ENCODE results near the gene FOXP1. TPM values are rescaled to one million over a fixed set of nuclear protein-coding genes. Genes with fewer than 3 reads are reported as not detected.
A peak's percentile ranks its signal among the peaks of the same experiment; 100 is the strongest.

Gene FOXP1
- total and polyA plus RNA-seq, 2 of the 13 experiments (the other 11 are each of a cell fraction or from before 2014, with no cell fraction given), result 40.4 to 59.0 TPM

DNA sequence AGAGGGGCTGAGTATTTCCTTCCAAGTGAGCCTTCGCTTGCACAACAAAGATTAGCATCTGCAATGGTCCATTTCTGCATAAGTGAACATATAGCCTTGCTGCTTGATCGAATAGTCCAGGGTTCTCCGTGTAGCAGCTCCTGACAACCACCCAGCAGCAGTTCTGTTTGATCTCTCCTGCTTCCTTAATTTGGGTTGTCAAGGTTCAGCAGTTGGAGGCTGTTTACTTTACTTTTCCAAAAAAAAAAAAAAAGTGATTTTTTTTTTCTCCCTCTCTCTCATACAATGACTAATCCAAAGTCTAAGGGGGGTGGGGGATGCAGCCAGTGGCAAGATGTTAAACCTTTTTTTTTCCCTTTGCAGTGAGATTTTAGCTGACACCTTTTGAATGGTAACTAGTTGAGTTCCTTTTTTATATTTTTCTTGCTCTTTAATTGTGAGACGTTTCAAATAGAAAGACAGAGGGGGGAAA is 3.6 kb downstream of the FOXP1 start (continued):
- TF ChIP-seq MED8 (CRISPR knock-in tag; IDR thresholded peaks at IDR 0.05; ENCODE audit: insufficient replicate concordance) (no peak), HNF4A (CRISPR knock-in tag; IDR thresholded peaks at IDR 0.05) (peak; percentile 77), TOE1 (CRISPR knock-in tag; IDR thresholded peaks at IDR 0.05) (no peak), FOSL1 (CRISPR knock-in tag; IDR thresholded peaks at IDR 0.05; ENCODE audit: borderline replicate concordance) (no peak), SMYD3 (CRISPR knock-in tag; IDR thresholded peaks at IDR 0.05) (0 out of 2 replicates have a peak, but pooled peaks have one; percentile 31), REPIN1 (CRISPR knock-in tag; IDR thresholded peaks at IDR 0.05; ENCODE audit: borderline replicate concordance, low read depth) (peak; percentile 61; the same call in 1 of the 2 replicates), ZKSCAN8 (CRISPR knock-in tag; IDR thresholded peaks at IDR 0.05; ENCODE audit: borderline replicate concordance) (no peak), ZNF615 (CRISPR knock-in tag; IDR thresholded peaks at IDR 0.05; ENCODE audit: borderline replicate concordance) (no peak), SOX5 (CRISPR knock-in tag; IDR thresholded peaks at IDR 0.05; ENCODE audit: borderline replicate concordance) (peak; percentile 69; the same call in 1 of the 2 replicates), ZNF264 (CRISPR knock-in tag; IDR thresholded peaks at IDR 0.05) (no peak), ZNF446 (CRISPR knock-in tag; IDR thresholded peaks at IDR 0.05) (no peak), SIN3B (IDR thresholded peaks at IDR 0.05; ENCODE audit: low read length) (no peak), ZBTB8A (CRISPR knock-in tag; IDR thresholded peaks at IDR 0.05; ENCODE audit: borderline replicate concordance, low read depth) (no peak), ZNF138 (CRISPR knock-in tag; IDR thresholded peaks at IDR 0.05; ENCODE audit: low read depth) (no peak), CBFB (CRISPR knock-in tag; IDR thresholded peaks at IDR 0.05) (no peak), POGZ (CRISPR knock-in tag; IDR thresholded peaks at IDR 0.05) (peak; percentile 30; the same call in 1 of the 2 replicates), FOXA3 (CRISPR knock-in tag; IDR thresholded peaks at IDR 0.05) (peak; percentile 90), ATAD3A (CRISPR knock-in tag; IDR thresholded peaks at IDR 0.05) (no peak), HNRNPUL1 (IDR thresholded peaks at IDR 0.05; ENCODE audit: low read depth, low read length) (no peak), MAFG (CRISPR knock-in tag; IDR thresholded peaks at IDR 0.05) (no peak), STAG1 (CRISPR knock-in tag; IDR thresholded peaks at IDR 0.05) (no peak), TARDBP (CRISPR knock-in tag; IDR thresholded peaks at IDR 0.05) (no peak)
- TF ChIP-seq, protein P1, sequence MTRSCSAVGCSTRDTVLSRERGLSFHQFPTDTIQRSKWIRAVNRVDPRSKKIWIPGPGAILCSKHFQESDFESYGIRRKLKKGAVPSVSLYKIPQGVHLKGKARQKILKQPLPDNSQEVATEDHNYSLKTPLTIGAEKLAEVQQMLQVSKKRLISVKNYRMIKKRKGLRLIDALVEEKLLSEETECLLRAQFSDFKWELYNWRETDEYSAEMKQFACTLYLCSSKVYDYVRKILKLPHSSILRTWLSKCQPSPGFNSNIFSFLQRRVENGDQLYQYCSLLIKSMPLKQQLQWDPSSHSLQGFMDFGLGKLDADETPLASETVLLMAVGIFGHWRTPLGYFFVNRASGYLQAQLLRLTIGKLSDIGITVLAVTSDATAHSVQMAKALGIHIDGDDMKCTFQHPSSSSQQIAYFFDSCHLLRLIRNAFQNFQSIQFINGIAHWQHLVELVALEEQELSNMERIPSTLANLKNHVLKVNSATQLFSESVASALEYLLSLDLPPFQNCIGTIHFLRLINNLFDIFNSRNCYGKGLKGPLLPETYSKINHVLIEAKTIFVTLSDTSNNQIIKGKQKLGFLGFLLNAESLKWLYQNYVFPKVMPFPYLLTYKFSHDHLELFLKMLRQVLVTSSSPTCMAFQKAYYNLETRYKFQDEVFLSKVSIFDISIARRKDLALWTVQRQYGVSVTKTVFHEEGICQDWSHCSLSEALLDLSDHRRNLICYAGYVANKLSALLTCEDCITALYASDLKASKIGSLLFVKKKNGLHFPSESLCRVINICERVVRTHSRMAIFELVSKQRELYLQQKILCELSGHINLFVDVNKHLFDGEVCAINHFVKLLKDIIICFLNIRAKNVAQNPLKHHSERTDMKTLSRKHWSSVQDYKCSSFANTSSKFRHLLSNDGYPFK (CRISPR knock-in tag; IDR thresholded peaks at IDR 0.05; ENCODE audit: borderline replicate concordance), result no peak
- TF ChIP-seq, protein P2, sequence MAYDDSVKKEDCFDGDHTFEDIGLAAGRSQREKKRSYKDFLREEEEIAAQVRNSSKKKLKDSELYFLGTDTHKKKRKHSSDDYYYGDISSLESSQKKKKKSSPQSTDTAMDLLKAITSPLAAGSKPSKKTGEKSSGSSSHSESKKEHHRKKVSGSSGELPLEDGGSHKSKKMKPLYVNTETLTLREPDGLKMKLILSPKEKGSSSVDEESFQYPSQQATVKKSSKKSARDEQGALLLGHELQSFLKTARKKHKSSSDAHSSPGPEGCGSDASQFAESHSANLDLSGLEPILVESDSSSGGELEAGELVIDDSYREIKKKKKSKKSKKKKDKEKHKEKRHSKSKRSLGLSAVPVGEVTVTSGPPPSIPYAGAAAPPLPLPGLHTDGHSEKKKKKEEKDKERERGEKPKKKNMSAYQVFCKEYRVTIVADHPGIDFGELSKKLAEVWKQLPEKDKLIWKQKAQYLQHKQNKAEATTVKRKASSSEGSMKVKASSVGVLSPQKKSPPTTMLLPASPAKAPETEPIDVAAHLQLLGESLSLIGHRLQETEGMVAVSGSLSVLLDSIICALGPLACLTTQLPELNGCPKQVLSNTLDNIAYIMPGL (CRISPR knock-in tag; IDR thresholded peaks at IDR 0.05; ENCODE audit: borderline replicate concordance in 1 of 2, low read depth in 1 of 2), result 0 out of 4 replicates have a peak, but pooled peaks of 1 of the 2 experiments have one; percentile 26
- TF ChIP-seq, protein P3, sequence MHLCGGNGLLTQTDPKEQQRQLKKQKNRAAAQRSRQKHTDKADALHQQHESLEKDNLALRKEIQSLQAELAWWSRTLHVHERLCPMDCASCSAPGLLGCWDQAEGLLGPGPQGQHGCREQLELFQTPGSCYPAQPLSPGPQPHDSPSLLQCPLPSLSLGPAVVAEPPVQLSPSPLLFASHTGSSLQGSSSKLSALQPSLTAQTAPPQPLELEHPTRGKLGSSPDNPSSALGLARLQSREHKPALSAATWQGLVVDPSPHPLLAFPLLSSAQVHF (CRISPR knock-in tag; IDR thresholded peaks at IDR 0.05), result no peak
- TF ChIP-seq, protein P4, sequence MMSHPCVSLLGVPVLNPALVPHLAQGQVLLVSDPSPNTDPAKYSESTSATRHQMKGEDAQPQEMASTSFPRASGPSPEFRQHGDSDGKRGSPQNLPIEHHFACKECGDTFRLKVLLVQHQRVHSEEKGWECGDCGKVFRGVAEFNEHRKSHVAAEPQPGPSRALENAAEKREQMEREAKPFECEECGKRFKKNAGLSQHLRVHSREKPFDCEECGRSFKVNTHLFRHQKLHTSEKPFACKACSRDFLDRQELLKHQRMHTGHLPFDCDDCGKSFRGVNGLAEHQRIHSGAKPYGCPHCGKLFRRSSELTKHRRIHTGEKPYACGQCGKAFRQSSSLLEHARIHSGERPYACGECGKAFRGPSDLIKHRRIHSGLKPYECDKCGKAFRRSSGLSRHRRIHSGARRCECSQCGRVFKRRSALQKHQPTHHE (CRISPR knock-in tag; IDR thresholded peaks at IDR 0.05; ENCODE audit: borderline replicate concordance), result no peak
